HG03439 (cell line): ENCODE results near the gene THEM5.
"Not testable (repeated sequence)": the region's sequence is repeated elsewhere in the genome, so short reads cannot be mapped to it uniquely, and the experiment has no call there.

Experiments
- ATAC-seq: cut with Tn5 transposase; IDR thresholded peaks from one replicate; pipeline ENCODE4 v1.9.1; 2021; ENCODE audit warnings: mild to moderate bottlenecking, moderate library complexity; ENCODE audit not compliant: unreplicated experiment

THEM5 gene

DNA sequence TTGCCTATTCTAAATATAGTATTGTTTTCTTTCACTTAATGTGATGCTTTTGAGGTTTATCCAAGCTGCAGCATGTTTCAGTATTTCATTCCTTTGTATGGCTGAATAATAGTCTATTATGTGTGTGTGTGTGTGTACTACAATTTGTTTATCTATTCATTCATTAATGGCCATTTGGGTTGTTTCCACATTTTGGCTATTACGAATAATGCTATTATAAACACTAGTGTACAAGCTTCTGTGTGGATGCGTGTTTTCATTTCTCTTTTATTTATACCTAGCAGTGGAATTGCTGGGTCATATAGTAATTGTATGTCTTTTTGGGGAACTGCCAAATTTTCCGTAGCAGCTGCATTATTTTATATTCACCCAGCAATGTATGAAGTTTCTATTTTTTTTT, 15.0 kb upstream of the THEM5 start:
- no peak for ATAC-seq

DNA sequence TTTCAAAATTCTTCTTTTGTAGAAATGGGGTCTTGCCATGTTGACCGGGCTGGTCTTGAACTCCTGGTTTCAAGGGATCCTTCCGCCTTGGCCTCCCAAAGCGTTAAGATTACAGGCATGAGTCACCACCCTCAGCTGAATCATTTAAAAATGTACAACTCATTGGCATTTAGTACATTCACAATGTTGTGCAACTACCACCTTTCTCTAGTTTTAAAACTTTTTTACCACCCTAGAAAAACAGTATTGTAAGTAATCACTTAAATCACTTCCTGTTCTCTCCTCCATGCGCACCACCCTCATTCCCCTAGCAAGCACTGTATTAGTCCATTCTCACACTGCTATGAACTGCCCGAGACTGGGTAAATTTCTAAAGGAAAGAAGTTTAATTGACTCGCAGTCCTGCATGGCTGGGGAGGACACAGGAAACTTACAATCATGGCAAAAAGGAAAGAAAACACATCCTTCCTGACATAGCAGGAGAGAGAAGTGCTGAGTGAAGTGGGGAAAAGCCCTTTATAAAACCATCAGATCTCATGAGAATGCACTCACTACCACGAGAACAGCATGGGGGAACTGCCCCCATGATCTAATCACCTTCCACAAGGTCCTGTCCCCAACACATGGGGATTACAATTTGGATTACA, 14.4 kb upstream of the THEM5 start:
- ATAC-seq = no peak

DNA sequence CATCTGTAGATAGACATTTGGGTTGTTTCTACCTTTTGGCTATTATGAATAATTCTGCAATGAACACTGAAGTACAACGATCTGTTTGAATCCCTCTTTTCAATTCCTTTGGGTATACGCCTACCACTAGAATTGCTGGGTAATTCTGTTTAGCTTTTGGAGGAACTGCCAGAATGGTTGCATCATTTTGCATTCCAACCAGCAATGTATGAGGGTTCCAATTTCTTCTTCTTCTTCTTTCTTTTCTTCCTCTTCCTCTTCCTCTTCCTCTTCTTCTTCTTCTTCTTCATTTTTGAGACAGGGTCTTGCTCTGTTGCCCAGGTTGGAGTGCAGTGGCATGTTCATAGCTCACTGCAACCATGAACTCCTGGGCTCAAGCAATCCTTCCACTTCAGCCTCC, 13.8 kb upstream of the THEM5 start:
- ATAC-seq = no peak

DNA sequence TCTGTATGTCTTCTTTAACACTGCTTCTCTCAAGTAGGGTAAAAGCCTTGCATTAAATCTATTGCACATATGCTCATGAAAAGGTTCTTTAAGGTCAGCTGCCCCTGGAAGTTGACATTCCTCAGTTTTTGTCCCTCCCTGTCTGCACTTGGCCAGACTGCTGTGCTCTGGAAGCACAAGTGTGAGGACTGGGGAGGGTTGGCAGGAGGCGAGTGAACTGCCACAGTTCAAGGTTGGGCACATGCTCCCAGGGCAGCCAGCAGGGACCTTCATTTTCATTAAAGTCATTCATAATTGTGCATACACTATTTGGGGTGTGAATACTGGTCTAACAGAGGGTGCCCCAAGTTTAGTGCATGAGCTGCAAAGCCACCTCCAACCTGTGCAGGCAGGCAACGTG, 10.9 kb upstream of the THEM5 start:
- ATAC-seq = no peak

DNA sequence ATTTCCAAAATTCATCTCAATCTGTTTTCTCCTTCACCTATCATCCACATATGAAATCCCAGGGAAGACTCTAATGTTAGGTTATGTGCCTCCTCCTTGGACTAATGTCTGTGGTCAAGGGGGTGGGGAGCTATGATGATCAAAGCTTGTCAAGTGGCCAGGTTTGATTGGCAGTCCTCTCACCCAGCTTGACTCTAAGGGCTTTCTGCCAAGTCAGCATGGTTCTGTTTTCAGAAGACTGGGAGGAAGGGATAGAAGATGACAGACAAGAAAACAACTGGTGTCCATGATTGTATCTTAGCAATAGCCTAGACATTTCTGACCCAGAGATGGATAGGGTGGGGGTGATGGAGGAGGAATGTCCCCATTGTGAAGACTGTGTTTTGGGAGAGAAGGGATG, 9.1 kb upstream of the THEM5 start:
- ATAC-seq = no peak

DNA sequence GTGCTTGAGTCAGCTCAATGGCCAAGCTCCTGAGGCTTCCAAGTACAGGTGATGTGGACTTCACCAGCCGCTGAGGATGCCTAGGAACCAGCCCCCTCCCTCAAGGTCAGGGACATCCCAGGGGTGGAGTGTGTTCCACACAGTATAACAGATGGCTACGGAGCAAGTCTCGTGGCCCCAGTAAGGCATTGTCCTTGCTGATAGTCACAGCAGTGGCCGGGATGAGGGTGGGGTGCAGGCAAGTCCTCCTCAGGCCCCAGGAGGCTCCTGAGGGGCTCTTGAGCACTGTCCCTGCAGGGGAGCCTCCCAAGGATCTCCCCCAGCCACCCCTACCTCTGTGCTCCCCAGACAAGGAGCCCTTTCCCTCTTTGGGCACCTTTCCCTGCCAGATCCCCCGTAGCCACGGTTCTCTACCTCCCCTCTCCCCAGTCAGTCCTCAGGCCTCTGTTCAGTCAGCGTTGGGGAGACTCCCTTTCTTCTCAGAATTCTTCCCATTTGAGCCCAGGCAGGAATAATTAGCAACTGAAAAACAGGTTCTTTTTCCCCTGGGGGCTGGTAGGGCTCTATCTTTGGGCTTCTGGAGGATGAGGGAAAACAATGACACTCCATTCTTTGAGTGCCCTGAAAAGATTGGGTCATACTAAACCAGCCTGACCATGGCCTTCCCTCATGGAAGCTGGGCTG, 7.1 kb upstream of the THEM5 start:
- ATAC-seq = no peak

DNA sequence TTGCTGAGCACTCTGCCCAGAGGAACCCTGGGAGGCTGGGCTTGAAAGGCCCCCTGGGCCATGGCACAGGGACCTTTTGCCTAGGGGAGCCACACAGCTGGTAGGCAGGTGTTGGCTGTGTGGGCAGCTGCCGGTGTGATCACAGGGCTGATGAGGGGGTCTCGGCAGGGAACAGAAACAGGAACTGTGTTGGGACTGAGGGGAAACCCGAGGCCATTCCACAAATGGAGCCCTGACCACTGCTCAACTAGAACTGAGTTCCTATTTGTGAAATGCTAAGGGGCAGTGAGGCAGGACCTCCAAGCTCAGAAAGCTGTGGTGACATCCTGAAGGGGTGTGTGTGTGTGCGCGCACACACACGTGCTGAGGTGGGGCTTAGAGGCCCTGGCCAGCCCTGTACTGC, 6.4 kb upstream of the THEM5 start:
- ATAC-seq = no peak

DNA sequence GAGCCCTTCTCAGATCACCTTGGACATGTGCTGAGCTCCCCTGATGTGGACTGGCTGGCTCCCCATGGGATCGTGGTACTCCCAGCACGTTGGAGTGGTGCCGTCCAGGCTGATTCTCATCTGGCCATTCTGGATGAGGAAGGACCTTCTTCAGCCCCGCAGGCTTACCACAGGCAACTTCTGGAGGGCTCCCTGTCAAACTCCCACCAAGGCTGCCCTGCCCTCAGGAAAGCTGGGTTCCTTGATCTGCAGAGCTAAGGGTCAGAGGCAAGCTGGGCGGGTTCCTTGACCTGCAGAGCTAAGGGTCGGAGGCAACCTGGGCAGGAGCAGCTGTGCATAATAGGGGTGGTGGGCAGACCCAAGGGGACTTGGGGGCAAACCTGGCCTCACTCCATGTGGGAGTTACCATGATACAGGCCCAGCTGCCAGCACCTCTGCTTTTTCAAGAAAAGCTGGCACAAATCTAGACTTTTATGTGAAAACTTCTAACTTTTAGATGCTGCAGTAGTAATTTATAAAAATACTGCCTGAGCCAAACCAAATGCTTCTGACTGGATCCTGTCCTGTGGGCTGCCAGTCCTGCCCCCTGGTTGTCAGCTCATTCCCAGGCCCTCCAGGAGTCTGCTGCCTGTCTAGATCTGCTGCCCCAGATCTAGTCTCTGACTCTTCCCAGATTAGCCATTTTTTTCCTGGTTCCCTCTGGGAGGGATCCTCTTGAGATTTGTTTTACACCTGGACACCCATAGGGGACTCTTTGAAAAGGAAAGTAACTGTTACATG, 5.6 kb upstream of the THEM5 start:
- no peak for ATAC-seq

DNA sequence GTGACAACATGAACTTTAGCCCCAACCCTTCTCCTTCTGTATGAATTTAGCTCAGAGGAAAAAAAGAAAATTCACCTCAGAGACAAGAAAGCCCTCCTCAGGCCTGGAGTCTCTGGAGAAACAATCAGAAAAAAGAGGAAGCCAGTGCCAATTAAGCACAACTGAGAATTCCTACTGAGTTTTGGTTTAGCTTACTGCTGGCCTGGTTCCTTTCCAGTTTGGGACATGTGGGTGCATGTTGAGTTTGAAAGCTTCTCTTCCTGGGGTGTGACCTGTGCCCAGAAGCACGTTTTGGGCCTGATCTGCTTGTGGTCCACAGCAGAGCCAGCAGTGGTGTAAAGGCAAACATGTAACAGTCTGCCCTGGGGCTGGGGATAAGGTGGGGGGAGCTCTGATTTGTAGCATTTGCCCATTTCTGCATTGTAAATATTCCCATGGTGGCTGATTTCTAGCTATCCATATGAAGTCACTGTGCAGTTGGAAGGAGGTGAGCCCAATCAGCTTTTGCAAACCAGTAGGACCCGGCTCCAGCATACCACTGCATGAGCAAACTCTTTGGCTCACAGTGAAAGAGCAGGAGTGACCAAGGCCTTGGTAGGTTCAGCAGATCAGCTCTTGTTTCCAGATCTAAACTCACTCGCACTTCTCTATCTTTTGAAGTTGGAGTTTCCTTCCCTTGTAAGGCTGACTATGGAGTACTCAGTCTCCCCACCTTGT, 4.7 kb upstream of the THEM5 start:
- no peak for ATAC-seq

DNA sequence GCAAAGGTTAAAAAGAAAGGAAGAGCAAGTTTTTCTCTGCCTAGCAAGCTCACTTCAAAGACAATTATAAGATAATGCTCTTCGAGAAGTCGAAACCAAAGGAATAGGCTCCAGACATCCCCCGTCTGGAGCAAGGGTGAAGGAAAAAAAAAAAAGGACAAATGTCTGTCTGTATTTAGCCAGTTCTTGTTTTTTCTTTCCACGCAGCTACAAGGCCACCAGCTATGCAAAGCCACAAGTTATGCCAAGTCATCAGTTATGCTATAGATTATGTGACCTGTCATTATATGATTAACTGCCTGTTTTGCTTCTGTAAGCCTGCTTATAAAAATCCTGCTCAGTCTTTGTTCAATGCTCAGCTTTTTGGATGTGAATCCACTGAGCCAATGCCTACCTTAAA, 2.4 kb upstream of the THEM5 start:
- ATAC-seq = no peak

DNA sequence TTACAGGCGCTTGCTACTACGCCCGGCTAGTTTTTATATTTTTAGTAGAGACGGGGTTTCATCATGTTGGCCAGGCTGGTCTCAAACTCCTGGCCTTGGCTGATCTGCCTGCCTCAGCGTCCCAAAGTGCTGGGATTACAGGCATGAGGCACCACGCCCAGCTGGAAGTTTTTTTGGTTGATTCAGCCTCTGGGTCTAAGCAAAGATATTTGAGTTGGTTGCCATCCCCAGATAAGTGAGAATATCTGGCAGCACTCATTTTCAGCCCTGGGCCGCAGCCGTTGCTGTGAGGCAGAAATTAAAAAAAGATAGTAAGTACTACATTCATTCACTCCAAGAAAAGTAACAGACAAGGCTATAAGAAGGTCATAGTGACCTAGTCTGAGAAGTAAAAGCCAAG, 2.0 kb upstream of the THEM5 start:
- ATAC-seq = not testable (repeated sequence)

DNA sequence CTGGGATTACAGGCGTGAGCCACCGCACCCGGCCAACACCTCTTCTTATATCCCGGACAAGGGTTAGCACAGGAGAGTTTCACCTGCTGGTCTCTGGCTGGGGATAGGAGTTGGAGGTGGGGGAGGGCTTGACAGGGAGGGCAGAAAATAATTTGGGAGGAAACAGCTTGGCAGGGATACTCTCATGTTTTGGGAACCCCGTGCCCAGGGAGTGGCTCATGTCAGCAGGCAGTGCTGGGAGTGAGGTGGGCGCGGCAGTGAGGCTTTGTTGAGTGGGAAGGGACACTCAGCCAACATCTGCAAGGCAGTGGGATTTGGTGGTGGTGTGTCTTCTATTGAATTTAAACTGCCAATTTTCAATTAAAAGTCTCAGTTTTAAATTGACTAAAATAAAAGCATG, 1.1 kb upstream of the THEM5 start:
- no peak for ATAC-seq

DNA sequence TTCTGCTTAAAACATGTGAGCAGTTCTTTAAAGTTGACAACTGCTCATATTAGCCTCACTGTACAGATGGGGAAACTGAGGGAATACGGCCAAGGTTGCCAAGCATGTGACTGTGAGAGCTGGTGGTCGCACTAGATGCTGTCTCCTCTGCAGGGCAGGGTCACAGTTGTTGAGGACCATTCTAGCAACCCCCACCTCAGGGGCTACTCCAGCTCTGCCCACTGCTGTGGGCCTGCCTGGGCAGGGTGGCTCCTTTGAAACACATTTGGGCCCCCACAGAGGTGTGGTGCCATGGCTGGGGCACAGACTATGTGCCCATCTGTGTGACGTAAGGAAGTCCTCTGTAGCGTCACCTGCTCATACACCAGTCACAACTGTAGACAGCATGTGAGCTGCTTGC, 779 bp downstream of the THEM5 start:
- ATAC-seq = no peak

DNA sequence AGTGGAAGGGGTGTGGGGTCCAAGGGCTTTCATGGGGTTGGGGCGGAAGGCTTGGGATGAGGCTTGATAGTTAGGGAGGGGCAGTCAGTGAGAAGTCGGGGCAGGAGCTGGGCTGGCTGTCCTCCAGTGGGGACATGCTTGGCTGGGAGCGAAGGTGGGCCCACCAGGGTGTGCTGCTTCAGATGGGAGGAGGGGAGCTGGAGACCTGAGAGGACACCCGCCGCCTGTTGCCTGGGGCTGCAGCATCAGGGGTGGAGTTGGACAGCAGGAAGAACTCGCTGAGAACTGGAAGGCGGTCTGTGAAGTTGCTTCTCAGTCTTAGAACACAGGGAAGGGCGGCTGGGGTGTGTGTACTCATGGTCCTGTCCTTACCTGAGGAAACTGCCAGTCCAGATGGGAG, 1.6 kb downstream of the THEM5 start:
- ATAC-seq = no peak

DNA sequence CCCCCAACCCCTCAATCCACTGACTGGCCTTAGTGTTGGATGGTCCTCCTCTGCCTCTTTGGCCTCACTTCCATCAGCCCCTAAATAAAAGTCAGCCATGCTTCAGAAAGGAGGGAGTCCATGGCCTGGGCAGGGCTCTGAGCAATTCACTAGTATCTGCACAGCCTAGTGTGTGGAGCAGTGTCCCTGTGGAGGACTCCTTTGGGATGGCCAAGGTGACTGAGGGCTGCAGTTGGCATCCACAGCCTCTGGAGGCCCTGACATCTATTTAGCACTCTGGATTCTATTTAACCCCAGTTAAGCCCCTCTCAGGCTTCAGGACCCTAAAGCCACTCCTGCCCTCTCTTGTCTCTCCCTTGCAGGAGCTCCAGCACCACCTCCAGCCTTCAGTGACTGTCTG, 3.6 kb downstream of the THEM5 start:
- ATAC-seq = no peak

DNA sequence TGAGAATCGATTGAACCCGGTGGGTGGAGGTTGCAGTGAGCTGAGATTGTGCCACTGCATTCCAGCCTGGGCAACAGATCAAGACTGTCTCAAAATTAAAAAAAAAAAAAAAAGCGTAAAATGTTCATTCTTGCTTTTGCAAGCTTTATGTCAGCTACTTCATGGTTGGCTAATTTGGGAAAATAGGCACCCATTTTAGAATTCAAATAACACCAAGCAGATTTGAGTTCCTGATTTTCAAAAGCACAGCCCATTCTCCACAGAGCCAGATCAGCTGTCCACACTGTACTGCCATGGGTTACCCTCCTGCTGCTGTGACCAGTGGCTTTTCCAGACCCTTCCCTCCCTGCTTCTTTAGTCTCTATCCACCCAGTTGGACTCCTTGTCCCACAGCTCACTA, 4.4 kb downstream of the THEM5 start:
- no peak for ATAC-seq

DNA sequence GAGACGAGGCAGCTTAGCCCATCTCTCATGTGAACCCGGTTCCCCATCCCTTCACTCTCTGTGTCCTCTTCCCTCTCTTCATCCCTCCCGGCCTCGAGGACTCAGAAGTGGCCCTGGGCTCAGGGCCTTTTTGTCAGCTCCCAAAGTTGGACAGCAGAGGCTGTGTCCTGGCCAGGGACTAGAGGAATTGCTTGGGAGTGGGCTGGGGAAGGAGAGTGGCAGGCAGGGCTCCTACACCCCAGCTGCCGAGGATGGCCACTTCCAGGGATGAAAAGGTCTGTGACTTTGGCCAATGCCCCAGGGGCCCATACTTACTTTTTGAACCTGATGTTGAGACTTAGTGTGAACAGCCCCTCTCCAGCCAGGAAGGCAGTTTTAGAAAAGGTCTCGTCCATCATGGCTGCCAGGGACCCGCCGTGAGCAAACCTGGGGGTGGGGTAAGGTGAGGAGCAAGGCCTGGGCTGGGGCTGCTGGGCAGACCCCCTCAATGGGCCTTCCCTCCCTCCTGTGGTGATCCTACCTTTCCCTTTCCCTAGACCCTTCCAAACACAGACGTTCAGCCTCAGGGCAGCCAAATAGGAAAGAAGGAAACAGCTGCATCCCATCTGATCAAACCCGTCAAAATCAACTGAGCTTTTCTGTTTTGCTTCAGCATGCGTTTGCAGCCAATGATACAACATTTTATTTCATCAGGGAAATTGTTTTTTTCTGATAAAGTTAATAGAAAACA, 5.5 kb downstream of the THEM5 start:
- ATAC-seq = no peak

DNA sequence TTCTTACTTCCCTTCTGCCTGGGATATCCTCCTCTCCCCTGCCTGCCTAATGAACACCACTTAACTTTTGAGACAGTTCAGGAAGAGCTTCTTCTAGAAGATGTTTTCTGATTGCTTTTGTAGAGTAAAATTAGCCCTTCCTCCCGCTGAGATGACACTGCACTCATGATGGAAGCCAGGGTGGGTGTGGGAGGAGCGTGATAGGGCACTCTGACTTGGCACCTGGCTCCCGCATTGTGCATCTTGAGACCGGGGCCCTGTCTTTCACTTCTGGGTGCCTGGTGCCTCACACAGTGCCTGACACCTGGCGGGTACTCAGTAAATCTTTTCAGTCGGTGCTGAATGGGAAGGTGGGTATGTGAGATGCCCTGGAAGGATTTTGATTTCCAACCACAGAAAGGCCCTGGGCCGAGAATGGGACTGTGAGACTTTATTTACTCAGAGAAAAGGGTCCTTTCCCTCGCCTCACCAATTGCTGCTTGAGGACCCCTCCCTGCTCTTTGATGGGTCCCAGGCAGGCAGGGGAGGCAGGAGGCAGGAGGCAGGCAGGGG, 6.8 kb downstream of the THEM5 start:
- no peak for ATAC-seq

DNA sequence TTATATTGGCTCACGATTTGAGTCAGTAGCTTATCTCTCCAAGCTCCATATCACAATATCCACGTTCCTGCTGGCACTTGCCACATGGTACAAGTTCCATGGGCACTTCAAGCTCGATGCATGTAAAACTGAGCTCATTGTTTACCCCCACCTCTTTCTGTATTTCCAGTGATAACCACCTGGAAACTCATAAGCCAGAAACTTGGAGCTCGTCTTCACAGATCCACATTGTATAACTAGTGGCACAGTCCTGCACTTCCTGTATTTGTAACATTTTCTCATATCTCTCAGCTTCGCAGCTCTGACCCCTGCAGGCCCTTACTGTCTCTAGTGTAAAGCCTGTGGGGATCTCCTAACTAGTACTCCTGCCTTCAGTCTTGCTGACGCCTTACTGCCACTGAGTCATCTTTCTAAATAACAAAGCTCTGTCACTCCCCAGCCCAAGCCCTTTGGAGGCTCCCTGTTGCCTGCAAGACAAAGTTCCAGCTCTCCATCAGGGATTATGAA, 7.4 kb downstream of the THEM5 start:
- ATAC-seq = no peak

DNA sequence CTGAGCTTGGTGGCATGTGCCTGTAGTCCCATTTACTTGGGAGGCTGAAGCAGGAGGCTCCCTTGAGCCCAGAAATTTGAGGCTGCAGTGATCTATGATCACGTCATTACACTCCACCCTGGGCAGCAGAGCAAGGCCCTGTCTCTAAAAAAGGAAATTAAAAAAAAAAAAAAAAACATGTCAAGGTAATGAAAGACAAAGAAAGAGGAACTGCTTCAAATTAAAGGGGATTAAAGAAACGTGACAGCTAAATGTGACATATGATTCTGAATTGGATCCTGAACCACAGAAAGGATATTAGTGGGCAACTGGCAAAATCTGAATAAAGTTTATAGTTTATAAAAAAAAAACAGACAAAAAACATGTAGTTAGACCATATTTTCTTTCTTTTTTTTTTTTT, 10.1 kb downstream of the THEM5 start:
- ATAC-seq = no peak
